ENCODE data around the gene ERN2. TPM values are rescaled to one million over a fixed set of nuclear protein-coding genes. Genes with fewer than 3 reads are reported as not detected.
A peak's percentile ranks its signal among the peaks of the same experiment; 100 is the strongest.

The ERN2 gene
- total and polyA plus RNA-seq, 9 of the 15 experiments (the other 6 are each of a cell fraction or from before 2014, with no cell fraction given), result 0.07 to 1.5 (median 0.51) TPM; not detected in 3

GRCh38 chr16:23678430-23679273 is 34.4 kb downstream of the ERN2 start, which contains the start of gene PLK1 (continued):
- peak; percentile 78 for TF ChIP-seq MGA (IDR thresholded peaks at IDR 0.05)
- TF ChIP-seq ZBTB49 (CRISPR knock-in tag; IDR thresholded peaks at IDR 0.05; ENCODE audit: borderline replicate concordance), result 0 out of 2 replicates have a peak, but pooled peaks have one; percentile 15
- no peak for TF ChIP-seq ZNF274 (IDR thresholded peaks at IDR 0.05; ENCODE audit: borderline replicate concordance, low read depth, low read length)
- TF ChIP-seq HNRNPLL (IDR thresholded peaks at IDR 0.05; ENCODE audit: low read depth, low read length, poor library complexity, severe bottlenecking), result peak; percentile 95
- no peak for TF ChIP-seq JUND (IDR thresholded peaks at IDR 0.05; ENCODE audit: borderline replicate concordance, low read depth, low read length)
- peak; percentile 26; the same call in 1 of the 3 replicates for TF ChIP-seq JUND (tag; IDR thresholded peaks at IDR 0.05; ENCODE audit: borderline replicate concordance, low read depth, low read length)
- TF ChIP-seq PKNOX1 (IDR thresholded peaks at IDR 0.05), result peak; percentile 94
- TF ChIP-seq BRCA1 (IDR thresholded peaks at IDR 0.05), result no peak
- TF ChIP-seq BRCA1 (CRISPR knock-in tag; IDR thresholded peaks at IDR 0.05), result 0 out of 2 replicates have a peak, but pooled peaks have one; percentile 54
- no peak for TF ChIP-seq PURB (CRISPR knock-in tag; IDR thresholded peaks at IDR 0.05; ENCODE audit: low read depth)
- no peak for TF ChIP-seq SOX6 (IDR thresholded peaks at IDR 0.05)
- no peak for TF ChIP-seq SRSF1 (IDR thresholded peaks at IDR 0.05; ENCODE audit: low read depth, low read length)
